HepG2 (cell line): Measurements from ENCODE around the gene TUBG2. TPM values are rescaled to one million over a fixed set of nuclear protein-coding genes. Genes with fewer than 3 reads are reported as not detected.

Experiments
- ELF4 ChIP-seq: sonication (generic); formaldehyde crosslinking; IDR thresholded peaks from 2 replicates; pipeline ENCODE4 v1.5.0; 2020; ENCODE audit warnings: missing genetic modification reagents, mild to moderate bottlenecking, moderate library complexity, borderline replicate concordance
- FOXJ3 ChIP-seq: sonication (generic); formaldehyde crosslinking; IDR thresholded peaks from 2 replicates; pipeline ENCODE4 v1.4.0; 2020; ENCODE audit warnings: missing genetic modification reagents, mild to moderate bottlenecking, borderline replicate concordance
- HIVEP1 ChIP-seq: sonication (generic); formaldehyde crosslinking; IDR thresholded peaks from 2 replicates; pipeline ENCODE4 v1.4.0; 2020; ENCODE audit warnings: mild to moderate bottlenecking, missing genetic modification reagents
- KDM1A ChIP-seq: IDR thresholded peaks from 2 replicates; pipeline ENCODE4 v1.6.1; 2016; ENCODE audit warnings: missing compliant biosample characterization
- MATR3 ChIP-seq: sonication (generic); formaldehyde crosslinking; IDR thresholded peaks from 2 replicates; pipeline ENCODE4 v1.4.0; 2020; ENCODE audit warnings: missing genetic modification reagents
- NBN ChIP-seq: fragments of 450-650 bp; conservative IDR thresholded peaks from 2 replicates; pipeline ENCODE4 v1.6.1; 2017
- NCOA1 ChIP-seq: sonication (generic); formaldehyde crosslinking; IDR thresholded peaks from 2 replicates; pipeline ENCODE4 v1.9.0; 2021; ENCODE audit warnings: missing genetic modification reagents
- NFE2L2 ChIP-seq: fragments of 150-350 bp; IDR thresholded peaks from 2 replicates; pipeline ENCODE4 v1.6.1; 2014; ENCODE audit warnings: low read length
- PHB2 ChIP-seq: fragments of 450-650 bp; IDR thresholded peaks from 2 replicates; pipeline ENCODE4 v1.6.1; 2018; ENCODE audit not compliant: partially characterized antibody
- RARA ChIP-seq: IDR thresholded peaks from 2 replicates; pipeline ENCODE4 v1.6.1; 2016; ENCODE audit warnings: missing genetic modification reagents, missing compliant biosample characterization
- SIN3A ChIP-seq: IDR thresholded peaks from 2 replicates; pipeline ENCODE4 v1.6.1; 2011; ENCODE audit warnings: low read depth, mild to moderate bottlenecking, control low read depth, low read length, borderline replicate concordance
- TCF12 ChIP-seq, 2 experiments: fragments of 450-650 bp in 1 of 2; sonication (generic) in 1 of 2; formaldehyde crosslinking in 1 of 2; IDR thresholded peaks; 2 replicates each; pipeline versions ENCODE4 v1.6.1 to v1.8.0; 2017 to 2022; ENCODE audit warnings: antibody characterized with exemption in 1 of 2, mild to moderate bottlenecking in 1 of 2, missing genetic modification reagents in 1 of 2, moderate library complexity in 1 of 2
- ZFYVE20 ChIP-seq: sonication (generic); formaldehyde crosslinking; IDR thresholded peaks from 2 replicates; pipeline ENCODE4 v1.8.0; 2023; ENCODE audit warnings: low read depth, mild to moderate bottlenecking, moderate library complexity, missing genetic modification reagents, borderline replicate concordance
- ZMYM3 ChIP-seq: sonication (generic); formaldehyde crosslinking; IDR thresholded peaks from 2 replicates; pipeline ENCODE4 v1.5.1; 2020; ENCODE audit warnings: mild to moderate bottlenecking, missing genetic modification reagents
- ZNF230 ChIP-seq: sonication (generic); formaldehyde crosslinking; IDR thresholded peaks from 2 replicates; pipeline ENCODE4 v1.4.0; 2020; ENCODE audit warnings: mild to moderate bottlenecking, missing genetic modification reagents
- ZNF234 ChIP-seq: sonication (generic); formaldehyde crosslinking; conservative IDR thresholded peaks from 2 replicates; pipeline ENCODE4 v1.5.1; 2020; ENCODE audit warnings: mild to moderate bottlenecking, missing genetic modification reagents
- ZNF264 ChIP-seq: sonication (generic); formaldehyde crosslinking; IDR thresholded peaks from 2 replicates; pipeline ENCODE4 v1.4.0; 2020; ENCODE audit warnings: missing genetic modification reagents
- ZNF296 ChIP-seq: sonication (generic); formaldehyde crosslinking; conservative IDR thresholded peaks from 2 replicates; pipeline ENCODE4 v1.5.0; 2020; ENCODE audit warnings: mild to moderate bottlenecking, missing genetic modification reagents
- ZNF331 ChIP-seq: sonication (generic); formaldehyde crosslinking; IDR thresholded peaks from 2 replicates; pipeline ENCODE4 v1.4.0; 2020; ENCODE audit warnings: missing genetic modification reagents
- ZNF598 ChIP-seq: sonication (generic); formaldehyde crosslinking; IDR thresholded peaks from 2 replicates; pipeline ENCODE4 v1.5.1; 2020; ENCODE audit warnings: mild to moderate bottlenecking, missing genetic modification reagents, borderline replicate concordance
- polyA plus RNA-seq, 8 experiments: library from polyadenylated mRNA; depleted of rRNA in 3 of 8; stranded (reverse) in 7 of 8; unstranded in 1 of 8; fragments of >200 nt; fragmentation: Illumina TruSeq in 4 of 8; extraction: Trizol in 4 of 8; gene quantifications; 2 replicates each; pipeline versions ENCODE4 v1.2.1 to v1.2.3, GENCODE V29; 2011 to 2016; ENCODE audit warnings: low read depth in 4 of 8, missing spikeins in 1 of 8, mixed read lengths in 1 of 8; ENCODE audit not compliant: insufficient read depth in 1 of 8
- total RNA-seq, 5 experiments: library from RNA; depleted of rRNA; stranded (reverse); fragments of >200 nt; fragmentation: Illumina TruSeq; extraction: Trizol; gene quantifications; 2 replicates each; pipeline ENCODE4 v1.2.3, GENCODE V29; 2016; ENCODE audit warnings: low read depth in 1 of 5
- TF ChIP-seq, protein P1 (sequence below): sonication (generic); formaldehyde crosslinking; IDR thresholded peaks from 2 replicates; pipeline ENCODE4 v1.5.0; 2020; ENCODE audit warnings: mild to moderate bottlenecking, missing genetic modification reagents
- TF ChIP-seq, protein P2 (sequence below): sonication (generic); formaldehyde crosslinking; IDR thresholded peaks from 2 replicates; pipeline ENCODE4 v1.8.0; 2023; ENCODE audit warnings: mild to moderate bottlenecking, missing genetic modification reagents
- TF ChIP-seq, protein P3 (sequence below): sonication (generic); formaldehyde crosslinking; IDR thresholded peaks from 2 replicates; pipeline ENCODE4 v1.4.0; 2020; ENCODE audit warnings: missing genetic modification reagents

Gene TUBG2
- total and polyA plus RNA-seq, 2 of the 13 experiments (the other 11 are each of a cell fraction or from before 2014, with no cell fraction given): 16.0 to 42.3 TPM

DNA sequence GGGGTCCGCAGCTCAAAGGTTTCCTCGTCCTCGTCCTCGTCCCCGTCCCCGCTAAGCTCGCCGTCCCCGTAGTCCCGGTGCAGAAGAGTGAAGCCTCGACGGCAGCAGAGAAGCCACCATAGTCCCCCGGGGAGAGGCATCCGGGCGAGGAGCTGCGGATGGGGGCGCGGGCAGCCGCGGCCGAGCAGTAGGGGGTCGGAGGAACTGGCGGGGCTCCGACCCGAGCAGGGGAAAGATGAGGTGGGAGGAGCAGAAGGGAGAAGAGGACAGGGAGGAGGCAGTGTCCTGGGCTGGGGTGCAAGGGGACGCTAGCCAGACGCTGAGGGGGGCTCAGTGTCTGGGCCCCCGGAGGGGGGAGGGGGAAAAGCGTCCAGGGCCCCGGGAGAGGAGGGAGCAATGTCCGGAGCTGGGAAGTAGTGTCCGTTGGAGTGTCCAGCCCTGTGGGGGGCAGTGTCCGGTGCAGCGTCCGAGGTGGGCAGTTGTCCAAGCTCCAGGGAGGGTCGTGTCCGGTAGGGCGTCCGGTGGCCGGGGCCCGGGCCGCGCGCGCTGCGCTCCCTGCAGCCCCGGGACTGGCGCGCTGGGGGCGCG is 17.4 kb downstream of the TUBG2 start, which contains the start of gene PLEKHH3 (continued):
- TF ChIP-seq, protein P1, sequence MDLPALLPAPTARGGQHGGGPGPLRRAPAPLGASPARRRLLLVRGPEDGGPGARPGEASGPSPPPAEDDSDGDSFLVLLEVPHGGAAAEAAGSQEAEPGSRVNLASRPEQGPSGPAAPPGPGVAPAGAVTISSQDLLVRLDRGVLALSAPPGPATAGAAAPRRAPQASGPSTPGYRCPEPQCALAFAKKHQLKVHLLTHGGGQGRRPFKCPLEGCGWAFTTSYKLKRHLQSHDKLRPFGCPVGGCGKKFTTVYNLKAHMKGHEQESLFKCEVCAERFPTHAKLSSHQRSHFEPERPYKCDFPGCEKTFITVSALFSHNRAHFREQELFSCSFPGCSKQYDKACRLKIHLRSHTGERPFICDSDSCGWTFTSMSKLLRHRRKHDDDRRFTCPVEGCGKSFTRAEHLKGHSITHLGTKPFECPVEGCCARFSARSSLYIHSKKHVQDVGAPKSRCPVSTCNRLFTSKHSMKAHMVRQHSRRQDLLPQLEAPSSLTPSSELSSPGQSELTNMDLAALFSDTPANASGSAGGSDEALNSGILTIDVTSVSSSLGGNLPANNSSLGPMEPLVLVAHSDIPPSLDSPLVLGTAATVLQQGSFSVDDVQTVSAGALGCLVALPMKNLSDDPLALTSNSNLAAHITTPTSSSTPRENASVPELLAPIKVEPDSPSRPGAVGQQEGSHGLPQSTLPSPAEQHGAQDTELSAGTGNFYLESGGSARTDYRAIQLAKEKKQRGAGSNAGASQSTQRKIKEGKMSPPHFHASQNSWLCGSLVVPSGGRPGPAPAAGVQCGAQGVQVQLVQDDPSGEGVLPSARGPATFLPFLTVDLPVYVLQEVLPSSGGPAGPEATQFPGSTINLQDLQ (CRISPR knock-in tag): no peak
- TF ChIP-seq TCF12 (IDR thresholded peaks at IDR 0.05) (no peak), TCF12 (CRISPR knock-in tag; IDR thresholded peaks at IDR 0.05) (peak; percentile 71), KDM1A (CRISPR knock-in tag) (no peak), MATR3 (CRISPR knock-in tag) (no peak), NFE2L2 (no peak), FOXJ3 (CRISPR knock-in tag) (no peak), ZNF234 (CRISPR knock-in tag) (peak; percentile 29; the same call in 1 of the 2 replicates), ZMYM3 (CRISPR knock-in tag) (peak; percentile 5; the same call in 1 of the 2 replicates), RARA (no peak), ZNF598 (CRISPR knock-in tag) (no peak), ELF4 (no peak), ZNF331 (CRISPR knock-in tag) (no peak), ZNF264 (CRISPR knock-in tag) (no peak), ZNF230 (CRISPR knock-in tag) (no peak), PHB2 (no peak), NBN (no peak), SIN3A (peak; percentile 88; the same call in 1 of the 2 replicates), HIVEP1 (CRISPR knock-in tag) (peak; percentile 43; the same call in 1 of the 2 replicates), NCOA1 (CRISPR knock-in tag) (no peak; the same call in 1 of the 2 replicates), ZNF296 (CRISPR knock-in tag) (no peak; the same call in 1 of the 2 replicates), ZFYVE20 (no peak)
- TF ChIP-seq, protein P2, sequence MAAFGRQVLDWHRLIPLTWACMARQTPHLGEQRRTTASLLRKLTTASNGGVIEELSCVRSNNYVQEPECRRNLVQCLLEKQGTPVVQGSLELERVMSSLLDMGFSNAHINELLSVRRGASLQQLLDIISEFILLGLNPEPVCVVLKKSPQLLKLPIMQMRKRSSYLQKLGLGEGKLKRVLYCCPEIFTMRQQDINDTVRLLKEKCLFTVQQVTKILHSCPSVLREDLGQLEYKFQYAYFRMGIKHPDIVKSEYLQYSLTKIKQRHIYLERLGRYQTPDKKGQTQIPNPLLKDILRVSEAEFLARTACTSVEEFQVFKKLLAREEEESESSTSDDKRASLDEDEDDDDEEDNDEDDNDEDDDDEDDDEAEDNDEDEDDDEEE (CRISPR knock-in tag): no peak
- TF ChIP-seq, protein P3, sequence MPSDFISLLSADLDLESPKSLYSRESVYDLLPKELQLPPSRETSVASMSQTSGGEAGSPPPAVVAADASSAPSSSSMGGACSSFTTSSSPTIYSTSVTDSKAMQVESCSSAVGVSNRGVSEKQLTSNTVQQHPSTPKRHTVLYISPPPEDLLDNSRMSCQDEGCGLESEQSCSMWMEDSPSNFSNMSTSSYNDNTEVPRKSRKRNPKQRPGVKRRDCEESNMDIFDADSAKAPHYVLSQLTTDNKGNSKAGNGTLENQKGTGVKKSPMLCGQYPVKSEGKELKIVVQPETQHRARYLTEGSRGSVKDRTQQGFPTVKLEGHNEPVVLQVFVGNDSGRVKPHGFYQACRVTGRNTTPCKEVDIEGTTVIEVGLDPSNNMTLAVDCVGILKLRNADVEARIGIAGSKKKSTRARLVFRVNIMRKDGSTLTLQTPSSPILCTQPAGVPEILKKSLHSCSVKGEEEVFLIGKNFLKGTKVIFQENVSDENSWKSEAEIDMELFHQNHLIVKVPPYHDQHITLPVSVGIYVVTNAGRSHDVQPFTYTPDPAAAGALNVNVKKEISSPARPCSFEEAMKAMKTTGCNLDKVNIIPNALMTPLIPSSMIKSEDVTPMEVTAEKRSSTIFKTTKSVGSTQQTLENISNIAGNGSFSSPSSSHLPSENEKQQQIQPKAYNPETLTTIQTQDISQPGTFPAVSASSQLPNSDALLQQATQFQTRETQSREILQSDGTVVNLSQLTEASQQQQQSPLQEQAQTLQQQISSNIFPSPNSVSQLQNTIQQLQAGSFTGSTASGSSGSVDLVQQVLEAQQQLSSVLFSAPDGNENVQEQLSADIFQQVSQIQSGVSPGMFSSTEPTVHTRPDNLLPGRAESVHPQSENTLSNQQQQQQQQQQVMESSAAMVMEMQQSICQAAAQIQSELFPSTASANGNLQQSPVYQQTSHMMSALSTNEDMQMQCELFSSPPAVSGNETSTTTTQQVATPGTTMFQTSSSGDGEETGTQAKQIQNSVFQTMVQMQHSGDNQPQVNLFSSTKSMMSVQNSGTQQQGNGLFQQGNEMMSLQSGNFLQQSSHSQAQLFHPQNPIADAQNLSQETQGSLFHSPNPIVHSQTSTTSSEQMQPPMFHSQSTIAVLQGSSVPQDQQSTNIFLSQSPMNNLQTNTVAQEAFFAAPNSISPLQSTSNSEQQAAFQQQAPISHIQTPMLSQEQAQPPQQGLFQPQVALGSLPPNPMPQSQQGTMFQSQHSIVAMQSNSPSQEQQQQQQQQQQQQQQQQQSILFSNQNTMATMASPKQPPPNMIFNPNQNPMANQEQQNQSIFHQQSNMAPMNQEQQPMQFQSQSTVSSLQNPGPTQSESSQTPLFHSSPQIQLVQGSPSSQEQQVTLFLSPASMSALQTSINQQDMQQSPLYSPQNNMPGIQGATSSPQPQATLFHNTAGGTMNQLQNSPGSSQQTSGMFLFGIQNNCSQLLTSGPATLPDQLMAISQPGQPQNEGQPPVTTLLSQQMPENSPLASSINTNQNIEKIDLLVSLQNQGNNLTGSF (CRISPR knock-in tag): no peak
